GM23338 (cell line): Measurements from ENCODE around the gene SLC16A13.

ENCODE experiments used
- CREB1 ChIP-seq: fragments of 250-450 bp; sonication (Bioruptor Pico); IDR thresholded peaks from 2 replicates; pipeline ENCODE4 v1.5.0; 2020; ENCODE audit warnings: low read depth, mild to moderate bottlenecking, moderate library complexity
- CTCF ChIP-seq, 2 experiments: fragments of 200-600 bp in 1 of 2; sonication (generic) in 1 of 2; conservative IDR thresholded peaks; 2 replicates each; pipeline versions ENCODE4 v1.5.1 to v1.6.1; 2016 to 2017; ENCODE audit warnings: antibody characterized with exemption in 2 of 2, low read depth in 2 of 2, mild to moderate bottlenecking in 2 of 2, moderate library complexity in 1 of 2
- EZH2 ChIP-seq: fragments of 200-600 bp; sonication (generic); IDR thresholded peaks from one replicate; pipeline ENCODE4 v1.8.0; 2017; ENCODE audit warnings: antibody characterized with exemption, mild to moderate bottlenecking, low read depth; ENCODE audit not compliant: unreplicated experiment
- EZH2phosphoT487 ChIP-seq: fragments of 200-600 bp; sonication (generic); IDR thresholded peaks from one replicate; pipeline ENCODE4 v1.8.1; 2018; ENCODE audit warnings: antibody characterized with exemption; ENCODE audit not compliant: unreplicated experiment
- JUNB ChIP-seq: IDR thresholded peaks from one replicate; pipeline ENCODE4 v1.6.1; 2016; ENCODE audit warnings: antibody characterized with exemption; ENCODE audit not compliant: unreplicated experiment
- NANOG ChIP-seq: IDR thresholded peaks from 2 replicates; pipeline ENCODE4 v1.6.1; 2016; ENCODE audit warnings: antibody characterized with exemption, borderline replicate concordance
- POLR2AphosphoS5 ChIP-seq: IDR thresholded peaks from 2 replicates; pipeline ENCODE4 v1.6.1; 2016; ENCODE audit warnings: antibody characterized with exemption, low read depth
- STAT1 ChIP-seq: IDR thresholded peaks from one replicate; pipeline ENCODE4 v1.6.1; 2016; ENCODE audit warnings: antibody characterized with exemption; ENCODE audit not compliant: unreplicated experiment
- ZNF114 ChIP-seq: fragments of 250-450 bp; sonication (Bioruptor Pico); IDR thresholded peaks from 2 replicates; pipeline ENCODE4 v1.5.0; 2020; ENCODE audit warnings: mild to moderate bottlenecking, moderate library complexity
- ZNF462 ChIP-seq: fragments of 250-450 bp; sonication (Bioruptor Pico); IDR thresholded peaks from 2 replicates; pipeline ENCODE4 v1.5.0; 2020; ENCODE audit warnings: mild to moderate bottlenecking, moderate library complexity
- TF ChIP-seq, protein P1 (sequence below): IDR thresholded peaks from one replicate; pipeline ENCODE4 v1.6.1; 2018; ENCODE audit warnings: antibody characterized with exemption; ENCODE audit not compliant: unreplicated experiment
- TF ChIP-seq, protein P2 (sequence below): IDR thresholded peaks from 2 replicates; pipeline ENCODE4 v1.6.1; 2016; ENCODE audit warnings: antibody characterized with exemption

GRCh38 chr17:7079581-7080455 is 44.0 kb downstream of the SLC16A13 start, which contains the start of gene CLEC10A:
- TF ChIP-seq CTCF (conservative IDR thresholded peaks at IDR 0.05; ENCODE audit: low read depth in 2 of 2) (no peak), EZH2 (no peak), EZH2phosphoT487 (no peak), POLR2AphosphoS5 (no peak), NANOG (no peak), ZNF462 (CRISPR knock-in tag) (no peak), JUNB (no peak), ZNF114 (no peak), CREB1 (no peak), STAT1 (no peak)
- TF ChIP-seq, protein P1, sequence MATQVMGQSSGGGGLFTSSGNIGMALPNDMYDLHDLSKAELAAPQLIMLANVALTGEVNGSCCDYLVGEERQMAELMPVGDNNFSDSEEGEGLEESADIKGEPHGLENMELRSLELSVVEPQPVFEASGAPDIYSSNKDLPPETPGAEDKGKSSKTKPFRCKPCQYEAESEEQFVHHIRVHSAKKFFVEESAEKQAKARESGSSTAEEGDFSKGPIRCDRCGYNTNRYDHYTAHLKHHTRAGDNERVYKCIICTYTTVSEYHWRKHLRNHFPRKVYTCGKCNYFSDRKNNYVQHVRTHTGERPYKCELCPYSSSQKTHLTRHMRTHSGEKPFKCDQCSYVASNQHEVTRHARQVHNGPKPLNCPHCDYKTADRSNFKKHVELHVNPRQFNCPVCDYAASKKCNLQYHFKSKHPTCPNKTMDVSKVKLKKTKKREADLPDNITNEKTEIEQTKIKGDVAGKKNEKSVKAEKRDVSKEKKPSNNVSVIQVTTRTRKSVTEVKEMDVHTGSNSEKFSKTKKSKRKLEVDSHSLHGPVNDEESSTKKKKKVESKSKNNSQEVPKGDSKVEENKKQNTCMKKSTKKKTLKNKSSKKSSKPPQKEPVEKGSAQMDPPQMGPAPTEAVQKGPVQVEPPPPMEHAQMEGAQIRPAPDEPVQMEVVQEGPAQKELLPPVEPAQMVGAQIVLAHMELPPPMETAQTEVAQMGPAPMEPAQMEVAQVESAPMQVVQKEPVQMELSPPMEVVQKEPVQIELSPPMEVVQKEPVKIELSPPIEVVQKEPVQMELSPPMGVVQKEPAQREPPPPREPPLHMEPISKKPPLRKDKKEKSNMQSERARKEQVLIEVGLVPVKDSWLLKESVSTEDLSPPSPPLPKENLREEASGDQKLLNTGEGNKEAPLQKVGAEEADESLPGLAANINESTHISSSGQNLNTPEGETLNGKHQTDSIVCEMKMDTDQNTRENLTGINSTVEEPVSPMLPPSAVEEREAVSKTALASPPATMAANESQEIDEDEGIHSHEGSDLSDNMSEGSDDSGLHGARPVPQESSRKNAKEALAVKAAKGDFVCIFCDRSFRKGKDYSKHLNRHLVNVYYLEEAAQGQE: no peak
- TF ChIP-seq, protein P2, sequence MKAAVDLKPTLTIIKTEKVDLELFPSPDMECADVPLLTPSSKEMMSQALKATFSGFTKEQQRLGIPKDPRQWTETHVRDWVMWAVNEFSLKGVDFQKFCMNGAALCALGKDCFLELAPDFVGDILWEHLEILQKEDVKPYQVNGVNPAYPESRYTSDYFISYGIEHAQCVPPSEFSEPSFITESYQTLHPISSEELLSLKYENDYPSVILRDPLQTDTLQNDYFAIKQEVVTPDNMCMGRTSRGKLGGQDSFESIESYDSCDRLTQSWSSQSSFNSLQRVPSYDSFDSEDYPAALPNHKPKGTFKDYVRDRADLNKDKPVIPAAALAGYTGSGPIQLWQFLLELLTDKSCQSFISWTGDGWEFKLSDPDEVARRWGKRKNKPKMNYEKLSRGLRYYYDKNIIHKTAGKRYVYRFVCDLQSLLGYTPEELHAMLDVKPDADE: no peak
